KMS-11 (cell line): ENCODE data around the gene SART1.

Experiments used
- H2AFZ ChIP-seq: fragments of 200-600 bp; sonication (generic); 2 replicates; pipeline ENCODE4 v1.6.1; 2016; ENCODE audit warnings: antibody characterized with exemption, mixed run types, low read depth
- H3K27ac ChIP-seq: fragments of 200-600 bp; sonication (generic); 2 replicates; pipeline ENCODE4 v1.6.1; 2016; ENCODE audit warnings: mild to moderate bottlenecking, mixed run types
- H3K27me3 ChIP-seq: fragments of 200-600 bp; sonication (generic); 2 replicates; pipeline ENCODE4 v1.6.1; 2017; ENCODE audit warnings: mild to moderate bottlenecking, low read depth, mixed run types, moderate library complexity; ENCODE audit not compliant: insufficient read depth
- H3K36me3 ChIP-seq: fragments of 200-600 bp; sonication (generic); 2 replicates; pipeline ENCODE4 v1.6.1; 2017; ENCODE audit warnings: mild to moderate bottlenecking, mixed run types; ENCODE audit not compliant: insufficient read depth
- H3K4me1 ChIP-seq: fragments of 200-600 bp; sonication (generic); 2 replicates; pipeline ENCODE4 v1.6.1; 2016; ENCODE audit warnings: mild to moderate bottlenecking, low read depth, mixed run types; ENCODE audit not compliant: poor library complexity, severe bottlenecking
- H3K4me2 ChIP-seq: fragments of 200-600 bp; sonication (generic); 2 replicates; pipeline ENCODE4 v1.7.0; 2016; ENCODE audit warnings: mild to moderate bottlenecking, mixed run types
- H3K4me3 ChIP-seq: fragments of 200-600 bp; sonication (generic); IDR thresholded peaks from 2 replicates; pipeline ENCODE4 v1.6.1; 2017; ENCODE audit warnings: low read depth, low read length, mixed read lengths; ENCODE audit not compliant: insufficient read depth
- H3K79me2 ChIP-seq: fragments of 200-600 bp; sonication (generic); 2 replicates; pipeline ENCODE4 v1.6.1; 2016; ENCODE audit warnings: low read depth, mixed run types; ENCODE audit not compliant: insufficient read depth
- H3K9ac ChIP-seq: fragments of 200-600 bp; sonication (generic); 2 replicates; pipeline ENCODE4 v1.6.1; 2016; ENCODE audit warnings: mild to moderate bottlenecking, mixed run types
- H4K20me1 ChIP-seq: fragments of 200-600 bp; sonication (generic); 2 replicates; pipeline ENCODE4 v1.6.1; 2016; ENCODE audit warnings: mild to moderate bottlenecking, mixed run types; ENCODE audit not compliant: insufficient read depth
- TF ChIP-seq, protein P1 (sequence below): fragments of 200-600 bp; sonication (generic); conservative IDR thresholded peaks from 2 replicates; pipeline ENCODE4 v1.6.1; 2017; ENCODE audit warnings: low read depth, mild to moderate bottlenecking, antibody characterized with exemption, low read length, moderate library complexity, mixed read lengths

Gene SART1

DNA sequence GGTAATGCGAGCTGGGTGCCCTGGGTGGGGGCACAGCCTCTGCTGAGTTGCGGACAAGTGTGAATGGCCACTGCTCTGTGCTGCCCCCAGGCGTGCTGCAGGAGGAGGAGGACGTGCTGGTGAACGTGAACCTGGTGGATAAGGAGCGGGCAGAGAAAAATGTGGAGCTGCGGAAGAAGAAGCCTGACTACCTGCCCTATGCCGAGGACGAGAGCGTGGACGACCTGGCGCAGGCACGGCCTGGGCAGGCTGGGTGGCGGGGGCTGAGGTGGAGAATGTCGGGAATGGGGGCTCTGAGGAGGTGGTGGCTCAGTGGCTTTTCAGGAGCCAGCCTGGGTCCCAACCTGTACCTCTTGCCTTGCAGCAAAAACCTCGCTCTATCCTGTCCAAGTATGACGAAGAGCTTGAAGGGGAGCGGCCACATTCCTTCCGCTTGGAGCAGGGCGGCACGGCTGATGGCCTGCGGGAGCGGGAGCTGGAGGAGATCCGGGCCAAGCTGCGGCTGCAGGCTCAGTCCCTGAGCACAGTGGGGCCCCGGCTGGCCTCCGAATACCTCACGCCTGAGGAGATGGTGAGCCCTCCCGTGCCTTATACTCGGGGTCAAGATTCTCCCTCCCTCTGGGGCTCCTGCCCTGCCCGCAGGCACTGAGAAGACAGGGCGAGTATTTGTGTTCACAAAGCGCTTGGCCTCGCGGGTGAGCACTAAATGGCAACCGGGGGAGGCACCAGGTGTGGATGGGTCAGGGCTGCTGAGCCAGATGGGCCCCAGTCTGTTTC lies 4.6 kb downstream of the SART1 start:
- TF ChIP-seq, protein P1, sequence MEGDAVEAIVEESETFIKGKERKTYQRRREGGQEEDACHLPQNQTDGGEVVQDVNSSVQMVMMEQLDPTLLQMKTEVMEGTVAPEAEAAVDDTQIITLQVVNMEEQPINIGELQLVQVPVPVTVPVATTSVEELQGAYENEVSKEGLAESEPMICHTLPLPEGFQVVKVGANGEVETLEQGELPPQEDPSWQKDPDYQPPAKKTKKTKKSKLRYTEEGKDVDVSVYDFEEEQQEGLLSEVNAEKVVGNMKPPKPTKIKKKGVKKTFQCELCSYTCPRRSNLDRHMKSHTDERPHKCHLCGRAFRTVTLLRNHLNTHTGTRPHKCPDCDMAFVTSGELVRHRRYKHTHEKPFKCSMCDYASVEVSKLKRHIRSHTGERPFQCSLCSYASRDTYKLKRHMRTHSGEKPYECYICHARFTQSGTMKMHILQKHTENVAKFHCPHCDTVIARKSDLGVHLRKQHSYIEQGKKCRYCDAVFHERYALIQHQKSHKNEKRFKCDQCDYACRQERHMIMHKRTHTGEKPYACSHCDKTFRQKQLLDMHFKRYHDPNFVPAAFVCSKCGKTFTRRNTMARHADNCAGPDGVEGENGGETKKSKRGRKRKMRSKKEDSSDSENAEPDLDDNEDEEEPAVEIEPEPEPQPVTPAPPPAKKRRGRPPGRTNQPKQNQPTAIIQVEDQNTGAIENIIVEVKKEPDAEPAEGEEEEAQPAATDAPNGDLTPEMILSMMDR = no peak
- no peak overlapping the region for H3K4me2 ChIP-seq

DNA sequence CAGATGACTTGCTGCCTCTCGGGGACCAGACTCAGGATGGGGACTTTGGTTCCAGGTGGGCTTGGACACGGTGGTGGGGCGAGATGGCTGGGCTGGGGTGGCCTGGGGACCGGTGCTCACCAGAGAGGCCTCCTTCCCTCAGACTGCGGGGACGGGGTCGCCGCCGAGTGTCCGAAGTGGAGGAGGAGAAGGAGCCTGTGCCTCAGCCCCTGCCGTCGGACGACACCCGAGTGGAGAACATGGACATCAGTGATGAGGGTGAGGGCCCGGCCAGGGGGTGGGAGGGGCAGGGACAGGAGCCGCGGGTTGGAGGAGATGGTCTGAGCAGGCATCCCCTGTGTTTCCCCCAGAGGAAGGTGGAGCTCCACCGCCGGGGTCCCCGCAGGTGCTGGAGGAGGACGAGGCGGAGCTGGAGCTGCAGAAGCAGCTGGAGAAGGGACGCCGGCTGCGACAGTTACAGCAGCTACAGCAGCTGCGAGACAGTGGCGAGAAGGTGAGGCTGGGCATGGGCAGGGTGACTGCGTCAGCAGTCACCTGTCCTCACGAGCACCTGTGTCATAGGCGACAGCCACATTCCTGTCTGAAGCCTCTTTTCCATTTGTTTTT lies 5.9 kb downstream of the SART1 start:
- peaks cover 20% of the 10 kb centered on the region for H3K79me2 ChIP-seq
- H3K27me3 ChIP-seq = no peaks in the 10 kb centered on the region
- peaks cover 16% of the 10 kb centered on the region for H3K4me1 ChIP-seq
- no peak overlapping the region for H3K4me2 ChIP-seq
- H3K9ac ChIP-seq = no peak overlapping the region
- TF ChIP-seq, protein P1 = no peak
- H3K36me3 ChIP-seq = no peaks in the 10 kb centered on the region
- no peak overlapping the region for H3K27ac ChIP-seq
- H3K4me3 ChIP-seq = no peak overlapping the region
- 0 out of 2 replicates have a peak, but pooled peaks cover 3% of the 10 kb centered on the region for H4K20me1 ChIP-seq
- H2AFZ ChIP-seq = no peak overlapping the region

More for the DNA sequence above, 4.6 kb downstream of the SART1 start:
- H3K36me3 ChIP-seq = no peaks in the 10 kb centered on the region
- H3K4me1 ChIP-seq = peaks cover 18% of the 10 kb centered on the region
- H4K20me1 ChIP-seq = 0 out of 2 replicates have a peak, but pooled peaks cover 3% of the 10 kb centered on the region
- H2AFZ ChIP-seq = no peak overlapping the region
- H3K4me3 ChIP-seq = no peak overlapping the region
- no peak overlapping the region for H3K27ac ChIP-seq
- H3K79me2 ChIP-seq = peaks cover 25% of the 10 kb centered on the region
- no peaks in the 10 kb centered on the region for H3K27me3 ChIP-seq
- no peak overlapping the region for H3K9ac ChIP-seq

DNA sequence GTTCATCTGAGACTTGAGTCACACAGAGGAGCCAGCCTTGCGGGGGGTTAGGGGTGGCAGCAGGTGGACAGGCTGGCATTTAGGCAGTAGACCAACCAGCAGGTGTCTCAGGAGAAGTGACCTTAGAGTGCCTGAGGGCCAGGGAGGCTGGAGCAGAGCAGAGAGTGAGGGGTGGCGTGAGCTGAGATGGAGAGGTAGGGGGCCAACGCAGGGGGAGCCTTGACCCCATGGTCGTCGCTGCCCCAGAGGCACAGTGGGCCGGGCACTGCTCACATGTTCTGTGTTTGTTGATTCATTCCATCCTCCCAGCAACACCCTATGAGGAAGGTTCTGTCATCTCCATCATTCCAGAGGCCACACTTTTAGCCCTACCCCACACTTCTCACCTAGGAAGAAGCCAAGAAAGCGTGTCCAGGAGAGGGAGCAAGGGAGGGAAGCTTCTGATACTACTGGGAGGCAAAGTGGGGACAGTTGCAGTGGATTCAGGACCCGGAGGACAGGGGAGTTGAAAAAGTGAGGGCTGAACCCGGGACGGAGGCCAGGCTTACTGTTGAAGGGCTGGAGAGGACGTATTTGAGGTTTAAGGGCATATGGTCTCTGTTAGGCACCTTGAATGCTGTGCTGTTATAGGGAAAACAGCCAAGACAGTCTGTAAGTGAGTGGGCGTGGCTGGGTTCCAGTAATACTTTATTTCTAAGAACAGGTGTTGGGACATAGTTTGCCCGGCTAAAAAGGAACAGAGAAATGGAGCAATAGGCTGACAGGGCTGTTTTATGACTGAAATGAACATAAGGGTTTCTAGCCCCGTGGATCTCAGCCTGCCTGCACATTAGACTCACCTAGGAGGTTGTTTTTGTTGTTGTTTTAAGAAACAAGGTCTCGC lies 7.3 kb downstream of the SART1 start:
- no peak overlapping the region for H3K4me3 ChIP-seq
- no peaks in the 10 kb centered on the region for H3K27me3 ChIP-seq
- H3K79me2 ChIP-seq = peaks cover 6% of the 10 kb centered on the region; the same call in 1 of the 2 replicates
- H3K9ac ChIP-seq = no peak overlapping the region
- no peak overlapping the region for H3K4me2 ChIP-seq
- TF ChIP-seq, protein P1 = no peak
- no peak overlapping the region for H2AFZ ChIP-seq
- H3K27ac ChIP-seq = no peak overlapping the region
- peaks cover 1% of the 10 kb centered on the region for H3K4me1 ChIP-seq
- no peaks in the 10 kb centered on the region for H4K20me1 ChIP-seq
- no peaks in the 10 kb centered on the region for H3K36me3 ChIP-seq

DNA sequence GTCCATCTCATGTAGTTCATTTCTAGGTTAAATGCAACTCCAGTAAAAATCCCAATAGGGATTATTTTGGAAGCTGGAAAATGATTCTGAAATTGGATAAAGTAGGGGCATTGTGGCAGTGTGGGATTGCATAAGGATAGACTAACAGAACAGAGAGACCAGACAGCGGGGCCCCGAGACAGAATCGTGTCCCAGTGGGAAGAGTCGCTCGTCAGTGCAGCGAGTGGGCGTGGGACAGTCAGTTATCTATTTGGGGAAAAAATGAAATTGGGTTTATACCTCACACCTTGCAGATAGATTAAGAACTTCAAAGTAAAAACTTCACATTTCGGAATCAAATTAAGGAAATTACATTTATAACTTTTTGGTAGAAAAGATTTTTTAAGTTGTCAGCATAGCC lies 10.6 kb downstream of the SART1 start:
- Histone ChIP-seq H3K36me3 (no peaks in the 10 kb centered on the region), H3K27ac (no peak overlapping the region), H3K4me1 (no peaks in the 10 kb centered on the region), H3K27me3 (no peaks in the 10 kb centered on the region), H3K4me3 (no peak overlapping the region), H4K20me1 (no peaks in the 10 kb centered on the region), H3K4me2 (no peak overlapping the region), H3K79me2 (no peaks in the 10 kb centered on the region), H3K9ac (no peak overlapping the region), H2AFZ (no peak overlapping the region)
- TF ChIP-seq, protein P1 = no peak
